Epidermal melanocyte (primary cell): ENCODE measurements around the gene CELF4.

Source experiments
- DNase-seq: peaks from one replicate; pipeline ENCODE4 v3.0.0; 2011; ENCODE audit warnings: low spot score; ENCODE audit not compliant: insufficient read length

Gene CELF4

DNA sequence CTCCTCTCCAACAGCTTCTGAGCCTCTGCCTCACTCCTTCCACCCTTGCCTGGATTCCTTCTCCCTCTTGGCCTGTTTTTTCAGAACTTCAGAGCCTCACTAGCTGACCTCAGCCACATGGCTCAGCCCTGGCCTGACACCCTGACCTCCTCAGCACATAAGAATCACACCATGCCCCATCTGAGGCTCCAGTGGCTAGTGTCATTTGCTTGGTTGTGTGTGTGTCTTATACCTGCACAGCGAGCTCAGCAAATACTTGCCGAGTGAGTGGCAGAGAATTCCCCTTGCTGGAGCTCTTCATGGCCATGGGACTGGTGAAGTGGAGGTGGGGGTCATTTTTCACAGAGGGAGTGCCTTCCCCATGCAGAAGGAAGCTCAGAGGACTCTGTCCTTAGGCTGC lies 70.2 kb downstream of the CELF4 start:
- no peak for DNase-seq

DNA sequence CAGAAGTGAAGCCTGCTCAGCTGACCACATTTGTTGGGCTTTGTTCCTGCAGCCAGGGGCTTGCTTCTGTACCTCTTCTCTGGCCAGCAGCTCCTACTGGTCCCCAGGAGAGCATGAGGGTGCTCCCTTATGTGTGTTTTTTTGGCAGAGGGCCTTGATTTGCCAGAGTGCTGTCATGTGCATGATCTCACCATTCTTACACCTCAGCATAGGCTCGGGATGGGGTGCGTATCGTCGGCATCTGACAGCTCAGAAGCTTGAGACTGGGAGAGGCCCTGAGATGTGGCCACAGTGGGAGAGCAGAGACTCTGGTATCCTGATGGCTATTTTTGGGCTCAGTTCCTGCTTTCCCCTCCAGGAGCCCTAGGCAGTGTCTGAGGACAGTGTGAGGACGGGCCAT lies 71.2 kb downstream of the CELF4 start:
- no peak for DNase-seq

GRCh38 chr18:37493352-37493935 lies 72.2 kb downstream of the CELF4 start:
- DNase-seq = no peak

DNA sequence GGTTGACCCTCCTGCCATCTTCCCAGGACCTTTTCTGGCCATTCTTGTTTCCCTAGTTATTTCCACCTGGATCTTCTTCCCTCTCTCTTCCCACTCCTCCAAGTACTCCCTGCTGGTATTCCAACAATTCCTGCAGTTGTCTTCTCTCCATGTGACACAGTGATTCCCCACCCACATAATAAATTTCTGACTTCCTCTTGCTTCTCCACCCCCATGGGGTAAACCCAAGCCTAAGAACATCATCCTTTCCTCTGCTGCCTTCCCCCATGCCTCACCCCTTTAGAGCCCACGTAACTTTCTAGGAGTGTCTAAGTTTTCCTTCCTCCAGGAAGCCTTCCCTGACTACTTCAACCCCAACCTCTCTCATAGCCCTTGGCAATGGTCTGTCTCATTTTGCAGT lies 72.6 kb downstream of the CELF4 start:
- no peak for DNase-seq

DNA sequence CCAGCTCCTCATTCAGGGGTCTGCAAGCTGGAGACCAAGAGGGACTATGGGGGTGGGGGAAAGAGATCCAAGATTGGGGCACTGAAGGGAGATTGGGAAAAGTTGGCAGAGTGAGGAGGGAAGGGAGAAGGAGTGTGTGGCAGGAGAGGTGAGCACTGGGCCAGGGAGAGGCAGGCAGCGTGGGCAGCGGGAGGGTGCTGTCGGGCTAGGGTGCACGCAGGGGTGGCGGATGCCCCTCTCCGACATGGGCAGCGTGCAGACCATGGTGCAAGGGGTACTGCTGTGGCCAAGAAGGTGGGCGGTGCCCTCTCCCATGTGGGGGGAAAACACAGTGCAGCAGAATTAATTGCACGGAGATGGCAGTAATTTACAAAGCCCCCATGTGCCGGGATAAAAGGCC lies 74.1 kb downstream of the CELF4 start:
- no peak for DNase-seq

- no peak for DNase-seq
These were observed 75.6 kb downstream of the CELF4 start for GRCh38 chr18:37489998-37490397.

DNA sequence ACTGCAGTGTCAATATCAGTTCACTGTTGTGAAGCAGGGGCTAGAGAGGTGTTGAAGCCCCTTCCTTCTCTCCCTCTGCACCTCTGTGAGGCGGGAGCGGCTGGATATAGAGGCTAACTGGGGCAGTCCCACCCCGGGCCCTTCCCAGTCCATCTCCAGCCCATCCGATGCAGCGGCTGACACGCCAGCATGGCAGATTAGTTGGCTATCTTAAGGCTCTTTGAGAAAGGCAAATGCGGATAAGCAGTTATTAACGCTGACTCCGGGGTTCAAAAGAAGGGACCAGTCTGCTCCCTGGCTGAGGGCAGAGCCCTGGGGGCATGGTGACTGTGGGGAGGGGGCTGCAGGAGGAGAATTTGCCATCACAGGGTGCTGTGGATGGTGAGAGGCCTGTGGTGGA lies 76.6 kb downstream of the CELF4 start:
- DNase-seq = no peak

- peak; percentile 54 for DNase-seq
These were observed 78.2 kb downstream of the CELF4 start for GRCh38 chr18:37487400-37487867.

DNA sequence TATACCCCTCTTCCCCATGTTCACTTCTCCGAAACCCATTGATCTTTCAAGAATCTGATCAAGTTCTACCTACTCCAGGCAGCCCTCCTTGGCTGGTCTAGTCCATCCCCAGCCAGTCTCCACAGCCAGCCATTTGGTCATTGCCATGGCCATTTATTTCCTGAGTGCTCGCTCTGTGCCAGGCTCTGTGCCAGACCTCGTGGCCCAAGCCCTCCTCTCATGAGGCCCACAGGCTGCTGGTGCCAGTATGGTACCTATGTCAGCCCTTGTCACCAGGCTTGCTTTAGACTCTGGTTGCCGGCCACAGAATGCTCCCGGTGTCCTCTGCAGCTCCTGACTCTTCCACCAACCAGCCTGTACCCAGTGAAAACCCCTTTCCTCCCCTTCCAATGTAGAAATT lies 78.8 kb downstream of the CELF4 start:
- no peak for DNase-seq

- DNase-seq = no peak
These were observed 80.4 kb downstream of the CELF4 start for GRCh38 chr18:37484983-37485834.

- no peak for DNase-seq
These were observed 81.4 kb downstream of the CELF4 start for GRCh38 chr18:37483984-37484819.

DNA sequence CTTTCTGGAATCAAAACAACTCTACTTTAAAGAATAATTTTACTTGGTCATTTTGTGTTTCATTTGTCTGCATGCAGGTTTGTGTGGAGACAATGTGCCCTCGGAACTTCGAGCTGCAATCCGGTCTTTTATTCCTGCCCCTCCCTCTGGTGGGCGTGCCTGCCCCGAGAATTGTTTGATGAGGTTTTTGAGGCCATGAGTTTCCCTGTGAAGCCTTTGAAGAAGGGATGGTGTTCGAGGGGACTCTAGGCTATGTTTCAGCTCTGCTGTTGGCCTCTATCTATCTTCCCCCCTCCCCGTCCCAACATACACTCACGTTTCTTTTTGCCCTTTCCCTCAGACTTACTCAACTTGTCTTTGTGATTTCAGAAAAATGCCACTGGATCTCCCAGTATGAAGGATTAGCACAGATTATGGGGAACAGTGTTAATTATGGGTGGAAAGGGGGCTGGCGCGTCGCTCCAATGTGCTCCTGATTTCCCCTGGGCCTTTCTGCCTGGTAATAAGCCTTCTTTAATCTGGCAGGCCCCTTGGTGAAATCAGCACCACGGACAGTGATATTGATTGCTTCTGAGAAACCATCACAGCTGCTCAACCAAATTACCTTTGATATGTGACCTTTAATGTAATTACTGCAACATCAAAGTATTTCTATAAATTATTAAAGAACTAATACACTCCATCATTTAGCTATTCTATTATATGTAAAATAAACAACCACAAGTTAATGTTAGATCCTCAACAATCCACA lies 82.2 kb downstream of the CELF4 start:
- peak; percentile 47 for DNase-seq

GRCh38 chr18:37482433-37482832 lies 83.2 kb downstream of the CELF4 start:
- no peak for DNase-seq

DNA sequence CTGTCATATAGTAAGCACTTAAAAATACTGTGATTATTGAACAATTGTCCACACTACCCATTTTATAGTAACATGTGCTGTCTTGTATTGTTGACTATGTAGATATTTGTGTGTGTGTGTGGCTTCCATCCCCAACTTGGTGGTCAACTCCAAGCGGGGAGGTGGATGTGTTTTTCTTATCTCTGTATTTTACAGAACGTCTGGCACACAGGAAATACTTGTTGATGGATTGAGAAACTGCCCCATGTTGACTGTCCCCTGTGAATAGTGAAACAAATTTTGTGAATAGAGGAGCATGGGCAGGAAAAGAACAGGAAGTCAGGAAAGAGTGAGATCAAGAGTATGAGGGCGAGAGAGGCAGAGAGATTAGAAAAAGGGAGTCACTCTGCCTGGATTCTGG lies 83.6 kb downstream of the CELF4 start:
- DNase-seq = no peak

DNA sequence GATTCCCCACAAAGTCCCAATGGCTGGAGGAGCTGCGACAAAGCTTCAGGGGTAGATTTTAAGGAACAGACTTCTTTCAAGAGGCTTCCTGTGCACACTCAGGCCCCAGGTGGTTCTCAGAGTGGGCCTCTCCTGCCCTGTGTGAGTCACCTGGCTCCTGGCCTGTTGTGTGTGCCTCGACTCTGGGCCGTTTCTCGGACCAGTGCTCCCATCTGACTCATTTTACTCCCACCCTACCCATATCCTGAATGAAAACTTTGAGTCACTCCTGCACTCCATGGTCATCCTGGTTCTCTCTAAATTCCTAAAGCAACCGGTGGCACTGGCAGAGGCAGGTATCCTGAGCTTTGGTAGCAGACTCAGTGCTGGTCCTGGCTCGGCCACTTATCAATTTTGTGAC lies 84.1 kb downstream of the CELF4 start:
- DNase-seq = no peak

DNA sequence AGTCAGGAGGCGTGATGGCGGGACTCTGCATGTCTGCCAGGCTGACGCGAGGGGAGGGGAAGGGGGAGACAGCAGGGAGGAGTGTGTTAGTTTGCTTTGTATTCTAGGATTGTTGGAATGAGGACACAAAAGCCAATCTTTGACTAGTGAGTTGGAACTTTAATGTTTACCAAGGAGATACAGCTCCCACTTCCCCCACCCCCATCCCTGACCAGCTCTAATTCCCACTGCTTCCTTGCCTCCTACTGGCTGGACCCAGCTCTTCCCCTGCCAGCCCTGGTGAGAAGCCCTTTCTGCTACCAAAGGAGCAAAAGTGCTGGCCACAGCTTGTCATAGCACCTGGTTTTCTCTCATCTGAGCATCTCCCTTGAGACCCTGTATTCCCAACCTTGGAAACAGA lies 84.5 kb downstream of the CELF4 start:
- no peak for DNase-seq

GRCh38 chr18:37476611-37477295 lies 88.8 kb downstream of the CELF4 start:
- DNase-seq = no peak

DNA sequence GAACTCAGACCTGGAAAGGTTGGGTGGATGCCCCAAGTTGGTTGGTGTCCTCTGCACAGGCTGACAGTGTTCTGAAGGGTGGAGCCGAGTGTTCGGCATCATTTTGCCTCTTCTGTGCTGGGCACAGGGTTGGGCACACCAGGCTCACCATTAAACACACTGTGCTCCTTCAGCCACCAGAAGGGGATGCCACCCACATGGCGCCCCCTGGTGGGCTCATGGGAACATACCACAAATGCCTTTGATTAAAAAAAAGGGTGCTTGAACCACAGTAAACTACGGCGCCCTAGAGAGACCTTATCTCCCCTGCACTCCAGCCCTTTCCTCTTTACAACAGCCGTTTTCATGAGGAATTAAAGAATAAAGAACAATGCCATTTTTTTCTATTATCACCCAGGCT lies 89.4 kb downstream of the CELF4 start:
- DNase-seq = no peak

- no peak for DNase-seq
These were observed 92.3 kb downstream of the CELF4 start for GRCh38 chr18:37473195-37473840.

DNA sequence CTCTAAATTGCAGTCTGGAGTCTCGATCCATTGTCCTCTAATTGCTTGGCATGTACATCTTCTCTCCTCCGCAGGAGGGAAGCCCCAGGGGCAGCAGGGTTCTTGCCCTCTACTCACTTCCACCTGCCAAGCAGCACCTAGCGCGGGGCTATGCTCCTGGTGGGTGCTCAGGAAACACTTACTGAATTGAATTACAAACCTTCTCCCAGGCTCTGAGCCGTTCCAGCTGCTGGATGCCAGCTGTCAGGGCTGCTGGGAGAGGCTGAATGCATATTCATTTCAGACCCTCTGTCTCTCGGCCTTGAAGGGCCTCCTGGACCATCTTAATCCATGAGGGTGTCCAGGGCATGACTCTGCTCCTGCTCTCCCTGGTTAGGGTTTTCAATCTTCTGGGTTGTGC lies 94.0 kb downstream of the CELF4 start:
- no peak for DNase-seq
